ENCODE measurements around the gene PAFAH1B1.
"Not testable (repeated sequence)": the region's sequence is repeated elsewhere in the genome, so short reads cannot be mapped to it uniquely, and the experiment has no call there.

PAFAH1B1 gene

DNA sequence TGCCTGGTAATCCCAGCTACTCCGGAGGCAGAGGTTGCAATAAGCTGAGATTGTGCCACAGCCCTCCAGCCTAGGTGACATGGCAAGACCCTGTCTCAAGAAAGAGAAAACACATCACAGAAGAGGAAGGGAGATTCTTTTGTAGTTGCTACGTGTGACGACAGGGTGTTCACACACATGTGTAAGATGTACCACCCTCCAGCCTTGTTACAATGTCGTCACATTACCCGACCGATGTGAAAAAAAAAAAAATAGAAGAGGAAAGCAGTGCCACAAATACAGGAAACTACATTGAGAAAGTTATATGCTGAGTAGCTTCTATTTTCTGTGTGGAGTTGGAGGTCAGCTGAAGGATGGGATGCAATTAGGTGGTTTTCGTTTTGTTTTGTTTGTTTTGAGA is 62.1 kb downstream of the PAFAH1B1 start:
- TF ChIP-seq, protein P1, sequence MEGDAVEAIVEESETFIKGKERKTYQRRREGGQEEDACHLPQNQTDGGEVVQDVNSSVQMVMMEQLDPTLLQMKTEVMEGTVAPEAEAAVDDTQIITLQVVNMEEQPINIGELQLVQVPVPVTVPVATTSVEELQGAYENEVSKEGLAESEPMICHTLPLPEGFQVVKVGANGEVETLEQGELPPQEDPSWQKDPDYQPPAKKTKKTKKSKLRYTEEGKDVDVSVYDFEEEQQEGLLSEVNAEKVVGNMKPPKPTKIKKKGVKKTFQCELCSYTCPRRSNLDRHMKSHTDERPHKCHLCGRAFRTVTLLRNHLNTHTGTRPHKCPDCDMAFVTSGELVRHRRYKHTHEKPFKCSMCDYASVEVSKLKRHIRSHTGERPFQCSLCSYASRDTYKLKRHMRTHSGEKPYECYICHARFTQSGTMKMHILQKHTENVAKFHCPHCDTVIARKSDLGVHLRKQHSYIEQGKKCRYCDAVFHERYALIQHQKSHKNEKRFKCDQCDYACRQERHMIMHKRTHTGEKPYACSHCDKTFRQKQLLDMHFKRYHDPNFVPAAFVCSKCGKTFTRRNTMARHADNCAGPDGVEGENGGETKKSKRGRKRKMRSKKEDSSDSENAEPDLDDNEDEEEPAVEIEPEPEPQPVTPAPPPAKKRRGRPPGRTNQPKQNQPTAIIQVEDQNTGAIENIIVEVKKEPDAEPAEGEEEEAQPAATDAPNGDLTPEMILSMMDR (IDR thresholded peaks at IDR 0.05; ENCODE audit: low read depth, low read length, missing control alignments) = no peak
- in situ Hi-C loops (cut with HindIII; ENCODE audit: low pct_ligation_motif_present, low sequenced_read_pairs) = no loop called here
- no peak for DNase-seq
- Histone ChIP-seq H3K27me3 (replicated peaks) (no peaks in the 10 kb centered on the region), H3K4me3 (ENCODE audit: low read depth, low read length) (no peak overlapping the region), H3K27ac (no peak overlapping the region), H3K36me3 (replicated peaks) (peaks cover 9% of the 10 kb centered on the region)

- in situ Hi-C loops (cut with HindIII; ENCODE audit: low pct_ligation_motif_present, low sequenced_read_pairs) = no loop called here
- H3K36me3 ChIP-seq (replicated peaks) = peaks cover 9% of the 10 kb centered on the region
- TF ChIP-seq, protein P1 (IDR thresholded peaks at IDR 0.05; ENCODE audit: low read depth, low read length, missing control alignments) = no peak
- no peaks in the 10 kb centered on the region for H3K27me3 ChIP-seq (replicated peaks)
- no peak overlapping the region for H3K4me3 ChIP-seq (ENCODE audit: low read depth, low read length)
- no peak for DNase-seq
- H3K27ac ChIP-seq = no peak overlapping the region
Observed at GRCh38 chr17:2656283-2656682, 62.8 kb downstream of the PAFAH1B1 start.

DNA sequence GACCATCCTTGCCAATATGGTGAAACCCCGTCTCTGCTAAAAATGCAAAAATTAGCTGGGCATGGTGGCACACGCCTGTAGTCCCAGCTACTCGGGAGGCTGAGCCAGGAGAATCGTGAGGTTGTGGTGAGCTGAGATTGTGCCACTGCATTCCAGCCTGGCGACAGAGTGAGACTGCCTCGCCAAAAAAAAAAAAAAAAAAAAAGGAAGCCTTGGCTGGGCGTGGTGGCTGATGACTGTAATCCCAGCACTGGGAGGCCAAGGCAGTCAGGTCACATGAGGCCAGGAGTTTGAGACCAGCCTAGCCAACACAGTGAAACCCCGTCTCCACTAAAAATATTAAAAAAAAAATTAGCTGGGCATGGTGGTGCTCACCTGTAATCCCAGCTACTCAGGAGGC is 65.9 kb downstream of the PAFAH1B1 start:
- DNase-seq = peak; percentile 10
- H3K27me3 ChIP-seq (replicated peaks); H3K4me3 ChIP-seq (ENCODE audit: low read depth, low read length); H3K36me3 ChIP-seq (replicated peaks); in situ Hi-C loops (cut with HindIII; ENCODE audit: low pct_ligation_motif_present, low sequenced_read_pairs): not testable (repeated sequence)
- peak overlapping the region; percentile 16 for H3K27ac ChIP-seq

GRCh38 chr17:2660410-2660809 is 67.0 kb downstream of the PAFAH1B1 start:
- H3K4me3 ChIP-seq (ENCODE audit: low read depth, low read length); H3K27ac ChIP-seq; H3K27me3 ChIP-seq (replicated peaks); H3K36me3 ChIP-seq (replicated peaks); in situ Hi-C loops (cut with HindIII; ENCODE audit: low pct_ligation_motif_present, low sequenced_read_pairs); DNase-seq: not testable (repeated sequence)

DNA sequence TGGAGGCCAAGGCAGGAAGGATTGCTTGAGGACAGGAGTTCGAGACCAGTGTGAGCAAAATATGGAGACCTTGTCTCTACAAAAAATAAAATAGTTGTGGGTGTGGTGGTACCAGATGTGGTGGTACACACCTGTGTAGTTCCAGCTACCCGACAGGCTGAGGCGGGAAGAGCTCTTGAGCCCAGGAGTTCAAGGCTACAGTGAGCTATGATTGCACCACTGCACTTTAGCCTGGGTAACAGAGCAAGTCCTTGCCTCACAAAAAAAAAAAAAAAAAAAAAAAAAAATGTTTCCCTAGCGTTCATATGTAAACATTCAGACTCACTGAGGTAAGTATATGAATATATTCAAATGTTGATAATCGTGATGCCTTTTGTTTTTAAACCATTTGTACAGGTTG is 78.6 kb downstream of the PAFAH1B1 start:
- Histone ChIP-seq H3K27ac (no peak overlapping the region), H3K36me3 (replicated peaks) (peaks cover 83% of the 10 kb centered on the region), H3K27me3 (replicated peaks) (no peaks in the 10 kb centered on the region), H3K4me3 (ENCODE audit: low read depth, low read length) (no peak overlapping the region)
- DNase-seq = no peak
- TF ChIP-seq, protein P1 (IDR thresholded peaks at IDR 0.05; ENCODE audit: low read depth, low read length, missing control alignments) = no peak
- in situ Hi-C loops (cut with HindIII; ENCODE audit: low pct_ligation_motif_present, low sequenced_read_pairs) = no loop called here

DNA sequence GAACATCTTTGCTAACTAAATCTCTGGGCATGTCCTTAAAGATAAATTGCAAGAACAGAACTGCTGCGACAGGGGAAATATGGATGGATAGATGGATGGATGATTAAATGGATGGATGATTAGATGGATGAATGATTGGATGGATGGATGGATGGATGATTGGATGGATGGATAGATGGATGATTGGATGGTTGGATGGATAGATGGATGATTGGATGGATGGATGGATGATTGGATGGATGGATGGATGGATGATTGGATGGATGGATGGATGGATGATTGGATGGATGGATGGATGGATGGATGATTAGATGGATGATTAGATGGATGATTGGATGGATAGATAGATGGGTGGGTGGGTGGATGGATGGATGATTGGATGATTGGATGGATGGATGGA is 85.8 kb downstream of the PAFAH1B1 start:
- DNase-seq; H3K27ac ChIP-seq; H3K4me3 ChIP-seq (ENCODE audit: low read depth, low read length); H3K27me3 ChIP-seq (replicated peaks); in situ Hi-C loops (cut with HindIII; ENCODE audit: low pct_ligation_motif_present, low sequenced_read_pairs): not testable (repeated sequence)
- H3K36me3 ChIP-seq (replicated peaks) = peaks cover 73% of the 10 kb centered on the region

DNA sequence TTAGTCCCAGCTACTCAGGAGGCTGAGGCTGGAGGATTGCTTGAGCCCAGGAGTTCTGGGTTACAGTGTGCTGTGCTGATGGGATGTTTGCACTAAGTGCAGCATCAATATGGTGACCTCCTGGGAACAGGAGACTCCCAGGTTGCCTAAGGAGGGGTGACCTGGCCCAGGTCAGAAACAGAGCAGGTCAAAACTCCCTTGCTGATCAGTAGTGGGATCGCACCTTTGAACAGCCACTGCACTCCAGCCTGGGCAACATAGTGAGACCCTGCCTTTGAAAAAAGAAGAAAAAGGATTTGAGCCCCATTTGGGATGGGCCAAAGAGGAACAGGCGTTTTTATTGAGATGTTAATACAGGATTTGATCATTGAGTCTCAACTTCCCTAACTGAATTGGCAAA is 87.5 kb downstream of the PAFAH1B1 start:
- Histone ChIP-seq H3K4me3 (ENCODE audit: low read depth, low read length) (no peak overlapping the region), H3K27ac (no peak overlapping the region), H3K36me3 (replicated peaks) (peaks cover 61% of the 10 kb centered on the region), H3K27me3 (replicated peaks) (no peaks in the 10 kb centered on the region)
- in situ Hi-C loops (cut with HindIII; ENCODE audit: low pct_ligation_motif_present, low sequenced_read_pairs) = no loop called here
- TF ChIP-seq, protein P1 (IDR thresholded peaks at IDR 0.05; ENCODE audit: low read depth, low read length, missing control alignments) = no peak
- no peak for DNase-seq
